ENCODE measurements around the gene CORO2B. TPM values are rescaled to one million over a fixed set of nuclear protein-coding genes. Genes with fewer than 3 reads are reported as not detected.

Gene CORO2B
- total RNA-seq, 6 experiments from 2014 or later: 9.3 to 11.0 (median 9.9) TPM

DNA sequence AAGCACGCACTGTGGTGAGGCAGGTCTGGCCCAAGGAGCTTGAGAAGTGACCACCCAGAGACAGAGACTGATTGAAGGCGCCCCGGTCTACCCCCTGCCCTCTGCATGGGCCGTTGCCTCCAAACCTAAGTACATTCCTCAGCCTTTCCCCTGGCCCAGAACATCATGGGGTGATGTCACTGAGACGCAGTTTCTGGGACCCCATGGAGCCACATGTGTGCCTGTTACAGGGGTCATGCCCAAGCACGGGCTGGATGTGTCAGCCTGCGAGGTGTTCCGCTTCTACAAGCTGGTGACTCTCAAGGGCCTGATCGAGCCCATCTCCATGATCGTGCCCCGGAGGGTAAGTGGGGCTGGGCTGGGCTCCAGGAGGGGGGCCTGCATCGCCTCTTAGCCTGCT is 139.7 kb downstream of the CORO2B start:
- no peak for TF ChIP-seq CTCF (IDR thresholded peaks at IDR 0.05)
- Mint-ChIP-seq H3K27me3 (ENCODE audit: insufficient read depth) (no peaks in the 10 kb centered on the region), H3K4me1 (ENCODE audit: low read depth) (peaks cover 7% of the 10 kb centered on the region; the same call in 1 of the 2 replicates), H3K4me3 (no peak overlapping the region), H3K36me3 (ENCODE audit: low read depth) (peaks cover 19% of the 10 kb centered on the region; the same call in 1 of the 2 replicates), H3K27ac (no peak overlapping the region), H3K9me3 (no peaks in the 10 kb centered on the region)
- no peak for DNase-seq

- Mint-ChIP-seq H3K9me3 (no peaks in the 10 kb centered on the region), H3K36me3 (ENCODE audit: low read depth) (peaks cover 19% of the 10 kb centered on the region; the same call in 1 of the 2 replicates)
These were observed 140.3 kb downstream of the CORO2B start for GRCh38 chr15:68719051-68719450.

DNA sequence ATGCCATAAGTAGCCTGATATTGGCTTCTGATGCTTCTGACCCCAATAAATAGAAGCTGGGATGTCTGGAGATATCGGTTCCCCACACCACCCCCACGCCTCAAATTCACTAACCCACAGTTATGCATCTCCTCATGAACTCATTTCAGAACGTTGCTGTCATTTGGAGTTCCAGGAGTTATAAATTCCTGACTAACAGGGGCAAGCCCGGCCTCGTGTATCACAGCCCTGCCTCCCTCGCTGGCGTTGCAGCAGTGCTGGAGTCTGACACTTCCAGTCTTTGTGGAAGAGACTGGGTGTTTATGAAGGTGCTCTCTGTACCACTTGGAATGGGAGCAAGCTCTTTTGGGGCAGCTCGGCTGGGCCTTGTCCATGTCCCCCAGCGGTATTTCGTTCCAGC is 140.9 kb downstream of the CORO2B start:
- no peak for DNase-seq
- Mint-ChIP-seq H3K27me3 (ENCODE audit: insufficient read depth) (no peaks in the 10 kb centered on the region), H3K36me3 (ENCODE audit: low read depth) (peaks cover 19% of the 10 kb centered on the region; the same call in 1 of the 2 replicates), H3K4me1 (ENCODE audit: low read depth) (peaks cover 7% of the 10 kb centered on the region; the same call in 1 of the 2 replicates), H3K9me3 (no peaks in the 10 kb centered on the region), H3K4me3 (no peak overlapping the region), H3K27ac (no peak overlapping the region)
- TF ChIP-seq CTCF (IDR thresholded peaks at IDR 0.05): no peak

More at GRCh38 chr15:68719051-68719450, 140.3 kb downstream of the CORO2B start:
- Mint-ChIP-seq H3K4me1 (ENCODE audit: low read depth) (peaks cover 7% of the 10 kb centered on the region; the same call in 1 of the 2 replicates), H3K4me3 (no peak overlapping the region), H3K27ac (no peak overlapping the region), H3K27me3 (ENCODE audit: insufficient read depth) (no peaks in the 10 kb centered on the region)
- DNase-seq: no peak
- no peak for TF ChIP-seq CTCF (IDR thresholded peaks at IDR 0.05)

DNA sequence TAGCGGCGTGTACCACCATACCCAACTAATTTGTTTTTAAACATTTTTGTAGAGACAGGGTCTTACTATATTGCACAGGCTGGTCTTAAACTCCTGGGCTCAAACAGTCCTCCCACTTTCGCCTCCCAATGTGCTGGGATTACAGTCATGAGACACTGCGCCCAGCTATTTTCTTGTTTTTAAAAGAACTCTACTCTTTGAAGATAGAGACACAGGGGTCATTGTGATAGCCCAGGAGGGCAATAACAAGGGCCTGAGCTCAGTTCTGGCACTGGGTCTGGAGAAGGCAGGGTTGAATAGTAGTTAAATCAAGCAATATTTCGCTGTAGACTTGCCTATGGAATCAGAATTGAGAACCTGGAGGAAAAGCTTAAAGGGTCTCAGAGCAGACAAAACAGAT is 143.1 kb downstream of the CORO2B start:
- no peaks in the 10 kb centered on the region for H3K9me3 Mint-ChIP-seq
- H3K27me3 Mint-ChIP-seq (ENCODE audit: insufficient read depth): peaks cover 2% of the 10 kb centered on the region; the same call in 1 of the 2 replicates
- DNase-seq: no peak
- no peak overlapping the region for H3K4me3 Mint-ChIP-seq
- no peak for TF ChIP-seq CTCF (IDR thresholded peaks at IDR 0.05)
- H3K4me1 Mint-ChIP-seq (ENCODE audit: low read depth): peaks cover 7% of the 10 kb centered on the region; the same call in 1 of the 2 replicates
- peaks cover 9% of the 10 kb centered on the region; the same call in 1 of the 2 replicates for H3K36me3 Mint-ChIP-seq (ENCODE audit: low read depth)
- no peak overlapping the region for H3K27ac Mint-ChIP-seq

- TF ChIP-seq CTCF (IDR thresholded peaks at IDR 0.05): no peak
- H3K4me3 Mint-ChIP-seq: no peak overlapping the region
- no peaks in the 10 kb centered on the region; the same call in 1 of the 2 replicates for H3K4me1 Mint-ChIP-seq (ENCODE audit: low read depth)
- no peak overlapping the region for H3K27ac Mint-ChIP-seq
- DNase-seq: no peak
- no peaks in the 10 kb centered on the region for H3K36me3 Mint-ChIP-seq (ENCODE audit: low read depth)
- no peaks in the 10 kb centered on the region for H3K9me3 Mint-ChIP-seq
- H3K27me3 Mint-ChIP-seq (ENCODE audit: insufficient read depth): peaks cover 2% of the 10 kb centered on the region
These were observed 146.9 kb downstream of the CORO2B start for GRCh38 chr15:68725736-68726135.
